Activated CD8-positive, alpha-beta memory T cell treated with anti-CD3 and anti-CD28 coated beads, Interleukin-2, amount 50 U/mL, for 1 hour (primary cell): ENCODE data around the gene PACRG.

Experiments used
- DNase-seq: peaks from one replicate; pipeline ENCODE4 v3.0.0-alpha.2; 2020; ENCODE audit errors: extremely low read depth

Gene PACRG

DNA sequence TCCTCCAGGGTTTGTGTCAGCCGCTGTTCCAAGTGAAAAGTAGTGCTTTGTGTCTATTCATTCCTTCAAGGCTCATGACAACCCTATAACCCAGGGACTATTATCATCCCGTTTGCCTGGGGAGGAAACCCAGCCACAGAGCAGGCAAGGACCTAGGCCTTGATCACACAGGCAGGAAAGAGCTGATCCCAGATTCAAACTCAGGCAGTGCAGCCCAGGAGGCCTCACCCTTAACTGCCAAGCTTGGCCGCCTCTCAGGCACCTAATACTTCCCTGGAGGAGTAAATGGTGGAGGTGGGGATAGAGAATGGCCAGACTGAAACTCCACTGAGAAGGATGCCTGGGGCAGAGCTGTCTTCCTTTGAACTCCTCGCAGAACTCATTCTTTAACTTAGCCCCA is 471.6 kb downstream of the PACRG start:
- DNase-seq: no peak

GRCh38 chr6:163200289-163200688 is 472.5 kb downstream of the PACRG start:
- no peak for DNase-seq

DNA sequence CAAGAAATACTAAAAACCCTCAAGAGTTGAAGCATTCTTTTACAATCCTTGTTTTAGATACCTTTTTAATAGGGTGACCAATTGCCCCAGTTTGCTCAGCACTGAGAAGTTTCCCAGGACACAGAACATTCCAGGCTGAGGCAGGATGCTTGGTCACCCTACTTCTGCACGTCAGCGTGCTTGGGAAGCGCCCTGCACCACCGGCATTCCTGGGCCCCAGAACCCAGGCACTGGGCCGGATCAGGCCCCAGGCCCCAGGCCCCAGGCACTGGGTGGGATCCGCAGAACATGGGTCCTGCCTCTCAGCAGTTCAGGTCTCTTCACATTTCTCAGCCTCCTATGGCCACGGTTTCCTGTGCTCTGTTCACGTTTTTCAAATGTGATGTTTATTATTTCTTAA is 472.9 kb downstream of the PACRG start:
- no peak for DNase-seq

DNA sequence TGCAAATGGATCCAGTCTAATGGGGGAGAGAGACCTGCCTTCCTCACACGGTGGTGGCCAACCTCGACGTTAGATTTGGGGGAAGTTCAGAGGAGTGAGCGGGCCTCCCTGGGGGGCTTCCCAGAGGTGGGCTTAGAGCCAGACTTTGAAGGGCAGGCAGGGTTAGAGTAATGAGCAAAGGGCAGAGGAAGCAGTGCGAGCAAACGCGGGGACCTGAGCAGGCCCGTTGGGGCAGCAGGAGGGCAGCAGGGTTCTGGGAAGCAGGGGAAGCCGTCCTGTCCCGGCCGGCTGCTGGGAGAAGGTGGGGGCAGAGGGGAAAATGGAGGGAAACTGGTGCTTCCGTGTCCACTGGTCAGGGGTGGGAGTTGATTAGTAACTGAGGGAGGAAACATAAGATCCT is 474.1 kb downstream of the PACRG start:
- DNase-seq: no peak

DNA sequence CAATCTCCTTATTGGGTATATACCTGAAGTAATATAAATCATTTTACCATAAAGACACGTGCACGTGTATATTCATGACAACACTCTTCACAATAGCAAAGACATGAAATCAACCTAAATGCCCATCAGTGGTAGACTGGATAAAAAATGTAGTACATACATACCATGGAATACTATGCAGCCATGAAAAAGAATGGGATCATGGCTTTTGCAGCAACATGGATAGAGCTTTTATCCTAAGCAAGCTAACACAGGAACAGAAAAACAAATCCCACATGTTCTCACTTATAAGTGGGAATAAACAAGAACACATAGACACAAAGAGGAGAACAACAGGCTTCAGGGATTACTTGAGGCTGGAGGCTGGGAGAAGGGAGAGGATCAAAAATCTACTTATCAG is 478.4 kb downstream of the PACRG start:
- no peak for DNase-seq

- DNase-seq: no peak
Observed at GRCh38 chr6:163207431-163208383, 479.9 kb downstream of the PACRG start.

DNA sequence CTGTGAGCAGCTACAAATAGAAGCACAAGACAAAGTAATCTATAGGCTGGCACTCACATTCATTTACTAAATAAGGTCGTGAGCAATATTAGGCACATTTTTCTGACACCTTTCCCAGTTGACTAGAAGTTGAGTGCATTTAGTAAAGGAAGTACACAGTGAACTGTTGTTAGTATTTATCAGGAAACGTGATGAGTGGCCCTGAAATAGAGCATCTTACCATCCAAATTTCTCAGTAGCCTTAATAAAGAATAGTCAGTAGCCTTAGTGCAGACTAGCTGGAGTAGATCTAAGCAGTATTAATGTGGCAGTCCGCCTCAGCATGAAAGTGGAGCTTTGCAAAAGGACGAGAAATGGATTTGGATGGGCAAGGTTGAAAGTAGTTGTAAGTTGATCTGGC is 481.2 kb downstream of the PACRG start:
- no peak for DNase-seq

DNA sequence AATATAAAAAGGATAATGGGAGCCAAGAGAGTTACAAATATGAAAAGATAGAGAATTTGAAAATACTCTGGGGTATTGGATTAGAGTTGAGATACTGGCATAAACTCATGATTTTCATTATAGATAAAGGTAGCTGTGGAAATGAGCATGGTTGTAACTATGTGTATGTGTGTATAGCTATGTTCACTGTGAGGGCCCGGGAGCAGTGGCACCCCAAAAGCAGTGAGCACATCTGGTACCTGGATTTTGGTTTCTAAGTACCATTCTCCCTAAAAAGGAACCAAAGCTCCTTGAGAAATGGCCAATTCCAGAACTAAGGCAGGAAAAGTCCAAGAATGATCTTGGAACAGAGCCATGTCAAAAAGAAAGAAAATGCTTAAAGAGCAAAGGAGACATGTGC is 484.3 kb downstream of the PACRG start:
- no peak for DNase-seq

DNA sequence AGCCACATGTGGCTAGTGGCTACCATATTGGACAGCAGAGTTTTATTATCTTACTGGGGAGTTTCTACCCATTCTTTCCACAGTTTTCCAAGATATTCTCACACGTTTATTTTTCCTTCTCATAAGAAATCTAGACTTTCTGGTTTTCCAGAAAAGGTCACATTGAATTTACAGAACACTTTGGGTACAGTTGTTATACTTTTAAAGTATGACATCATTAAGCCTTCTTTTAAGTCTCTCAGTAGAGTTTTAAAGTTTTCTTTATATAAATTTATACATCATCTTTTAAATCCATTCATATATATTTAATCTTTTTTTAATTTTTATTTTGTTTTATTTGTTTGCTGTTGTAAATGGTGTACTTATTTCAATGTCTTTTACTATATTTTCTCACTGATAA is 486.5 kb downstream of the PACRG start:
- DNase-seq: no peak

DNA sequence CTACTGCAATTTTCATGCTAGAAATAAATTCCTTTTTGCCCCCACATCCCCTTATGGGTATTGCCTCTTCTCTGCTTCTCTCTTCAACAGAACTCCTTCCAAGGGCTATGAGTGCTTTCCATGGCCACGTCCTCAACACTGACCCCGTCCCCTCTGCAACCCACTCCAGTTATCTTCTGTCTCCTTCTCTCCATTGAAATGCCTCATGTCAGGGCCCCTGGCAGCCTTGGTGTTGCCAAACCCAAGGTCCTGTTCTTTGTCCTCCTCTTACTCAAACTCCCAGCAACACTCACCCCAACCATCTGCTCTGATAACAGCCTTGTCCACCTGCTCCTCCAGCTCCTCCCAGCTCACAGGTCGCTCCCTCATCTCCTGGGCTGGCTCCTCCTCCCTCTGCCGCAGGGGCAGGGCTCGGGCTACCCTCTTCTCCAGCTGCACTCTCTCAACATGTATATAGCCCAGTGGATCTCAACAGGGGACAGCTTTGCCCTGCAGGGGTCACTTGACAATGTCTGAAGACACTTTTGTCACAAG is 490.7 kb downstream of the PACRG start:
- no peak for DNase-seq

GRCh38 chr6:163226181-163226835 is 498.5 kb downstream of the PACRG start:
- no peak for DNase-seq

GRCh38 chr6:163226836-163227485 is 499.2 kb downstream of the PACRG start:
- no peak for DNase-seq

DNA sequence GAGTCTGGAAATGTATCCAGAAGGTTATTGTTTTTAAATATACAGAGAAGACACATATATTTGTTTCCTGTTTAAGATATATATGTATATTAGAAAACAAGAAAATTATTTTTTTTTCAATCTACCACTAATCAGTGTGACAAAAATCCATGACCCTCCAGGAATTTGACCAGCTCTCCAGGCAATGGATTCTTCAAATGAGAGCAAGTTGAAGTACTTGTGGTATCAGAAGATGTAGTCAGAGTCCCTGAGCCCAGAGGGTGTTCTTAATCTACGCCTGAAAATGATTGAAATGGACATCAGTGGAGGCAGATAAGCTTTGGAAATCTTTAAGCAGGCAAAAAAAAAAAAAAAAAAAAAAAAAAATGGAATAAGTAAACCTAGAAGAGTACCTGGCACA is 500.3 kb downstream of the PACRG start:
- no peak for DNase-seq

DNA sequence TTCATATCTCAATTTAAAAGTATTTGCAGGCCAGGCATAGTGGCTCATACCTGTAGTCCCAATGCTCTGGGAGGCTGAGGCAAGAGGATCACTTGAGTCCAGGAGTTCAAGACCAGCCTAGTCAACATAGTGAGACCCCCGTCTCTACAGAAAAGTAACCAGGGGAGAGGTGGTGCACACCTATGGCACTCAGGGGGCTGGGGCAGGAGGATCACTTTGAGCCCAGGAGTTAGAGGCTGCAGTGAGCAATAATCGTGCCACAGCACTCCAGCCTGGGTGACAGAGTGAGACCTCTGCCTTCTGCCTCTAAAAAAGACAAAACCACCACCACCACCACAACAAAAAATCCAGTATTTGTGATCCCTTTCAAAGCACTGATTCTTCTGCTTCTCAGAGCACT is 501.3 kb downstream of the PACRG start:
- DNase-seq: no peak

DNA sequence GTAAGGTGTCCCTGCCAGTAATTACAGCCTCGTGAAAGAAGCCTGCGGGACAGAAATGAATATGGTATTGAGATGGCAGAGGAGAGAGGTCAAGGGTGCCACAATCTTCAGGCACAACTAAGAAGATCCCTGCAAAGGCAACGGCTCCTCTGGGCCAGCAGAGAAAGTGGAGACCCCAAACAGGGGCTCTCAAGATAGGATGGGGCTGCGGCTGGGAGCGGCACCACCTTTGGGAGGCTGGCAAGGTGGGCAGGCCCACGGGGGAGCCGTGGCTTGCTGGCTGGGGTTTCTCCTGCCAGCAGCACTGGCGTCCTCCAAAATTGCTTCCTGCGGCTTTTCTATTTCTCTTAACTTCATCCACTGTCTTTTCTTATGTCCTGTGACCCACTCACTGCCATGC is 503.1 kb downstream of the PACRG start:
- no peak for DNase-seq

- DNase-seq: no peak
Observed at GRCh38 chr6:163231356-163232014, 503.7 kb downstream of the PACRG start.

DNA sequence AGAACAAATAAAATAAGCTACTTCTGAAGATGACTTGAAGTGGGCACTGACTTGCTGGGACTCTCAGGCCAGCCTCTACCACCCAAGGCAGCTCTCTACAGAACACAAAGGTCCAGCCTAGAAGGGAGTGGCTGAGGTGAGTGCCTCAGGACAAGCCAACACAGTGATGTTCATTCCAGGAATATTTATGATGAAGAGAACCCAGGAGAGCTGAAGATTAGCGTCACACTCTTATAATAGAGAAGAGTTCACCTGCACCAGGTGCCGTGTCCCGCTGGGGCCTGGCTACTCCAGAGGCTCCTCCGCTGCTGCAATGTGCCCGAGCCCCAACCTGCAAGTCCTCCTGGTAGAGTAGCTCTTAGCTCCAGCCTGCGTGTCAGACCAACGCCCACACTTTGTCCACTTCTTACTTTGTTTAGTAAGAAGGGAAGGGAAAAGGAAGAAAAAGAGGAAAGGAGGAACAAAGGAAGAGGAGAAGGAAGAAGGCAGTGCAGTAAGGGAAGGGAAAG is 504.3 kb downstream of the PACRG start:
- no peak for DNase-seq

- no peak for DNase-seq
Observed at GRCh38 chr6:163232649-163233048, 504.9 kb downstream of the PACRG start.

DNA sequence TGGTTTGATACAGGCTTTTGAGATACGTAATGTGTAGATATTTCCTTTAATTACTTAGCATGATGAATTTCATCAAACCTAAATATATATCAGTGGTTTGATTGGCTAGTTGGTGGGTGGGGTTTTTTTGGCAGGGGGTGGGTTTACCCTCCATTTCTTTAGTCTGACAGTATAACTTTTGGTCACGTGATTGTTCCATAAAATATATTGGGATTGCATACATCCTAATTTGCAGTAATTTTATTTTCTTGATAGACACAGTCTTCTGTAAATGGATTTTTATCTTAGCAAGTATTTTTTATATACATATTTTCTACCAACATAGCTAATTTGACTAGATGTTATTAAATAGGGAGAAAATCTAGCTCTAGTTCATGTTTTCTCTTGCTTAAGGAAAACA is 509.3 kb downstream of the PACRG start:
- no peak for DNase-seq

- DNase-seq: no peak
Observed at GRCh38 chr6:163239572-163240340, 512.0 kb downstream of the PACRG start.

DNA sequence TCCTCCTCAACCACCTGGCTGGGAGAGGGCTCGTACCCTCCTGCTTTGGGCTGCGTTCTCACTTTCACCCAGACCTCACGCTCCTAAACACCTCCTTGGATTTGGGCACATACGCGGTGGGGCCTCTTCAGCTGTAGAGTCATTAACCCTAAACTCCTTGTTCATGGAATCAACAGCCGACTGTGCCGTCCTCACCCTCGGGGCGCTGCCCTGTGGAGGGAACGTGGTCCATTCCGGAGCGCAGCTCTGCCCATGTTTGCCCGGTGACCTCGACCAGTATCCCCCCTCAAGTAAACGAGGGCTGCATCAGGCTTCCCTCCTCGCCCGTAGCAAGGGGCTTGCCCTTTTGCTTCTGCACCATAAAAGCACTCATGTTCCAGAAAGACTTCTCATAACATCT is 512.8 kb downstream of the PACRG start:
- DNase-seq: no peak
